NCI-H2171 (cell line): ENCODE data around the gene ZNF714.

ENCODE experiments used
- DNase-seq: peaks from one replicate; lab custom pipeline; 2025; lab: John Stamatoyannopoulos, UW

The ZNF714 gene

GRCh38 chr19:21082011-21082975 is at the start of gene ZNF714:
Gene ZNF714 (plus strand): TSS chr19:21082203. CDS start chr19:21098269, 16,066 bp downstream.
- DNase-seq, result no peak

- DNase-seq, result no peak
These were observed 37.0 kb upstream of the ZNF714 start for GRCh38 chr19:21045028-21045427.

GRCh38 chr19:21046489-21046888 is 35.5 kb upstream of the ZNF714 start:
- no peak for DNase-seq

GRCh38 chr19:21047716-21048115 is 34.3 kb upstream of the ZNF714 start:
- no peak for DNase-seq

- DNase-seq, result no peak
These were observed 29.1 kb upstream of the ZNF714 start for GRCh38 chr19:21052902-21053301.

GRCh38 chr19:21065336-21065735 is 16.7 kb upstream of the ZNF714 start:
- DNase-seq, result no peak

GRCh38 chr19:21084343-21084742 is 2.3 kb downstream of the ZNF714 start:
- no peak for DNase-seq

GRCh38 chr19:21087871-21088270 is 5.9 kb downstream of the ZNF714 start:
- no peak for DNase-seq

- DNase-seq, result no peak
These were observed 10.1 kb downstream of the ZNF714 start for GRCh38 chr19:21092109-21092508.

- DNase-seq, result no peak
These were observed 12.5 kb downstream of the ZNF714 start for GRCh38 chr19:21094347-21095025.

- no peak for DNase-seq
These were observed 16.3 kb downstream of the ZNF714 start for GRCh38 chr19:21098291-21098690.

- DNase-seq, result no peak
These were observed 19.7 kb downstream of the ZNF714 start for GRCh38 chr19:21101521-21102242.

GRCh38 chr19:21109116-21109515 is 27.1 kb downstream of the ZNF714 start:
- DNase-seq, result no peak

GRCh38 chr19:21110183-21110582 is 28.2 kb downstream of the ZNF714 start:
- DNase-seq, result no peak

GRCh38 chr19:21115430-21115829 is 33.4 kb downstream of the ZNF714 start:
- DNase-seq, result no peak

GRCh38 chr19:21117041-21117907 is 35.3 kb downstream of the ZNF714 start:
- no peak for DNase-seq

GRCh38 chr19:21126078-21126477 is 44.1 kb downstream of the ZNF714 start:
- DNase-seq, result no peak

GRCh38 chr19:21127001-21127400 is 45.0 kb downstream of the ZNF714 start:
- DNase-seq, result no peak

GRCh38 chr19:21127898-21128297 is 45.9 kb downstream of the ZNF714 start:
- no peak for DNase-seq

GRCh38 chr19:21128901-21129698 is 47.1 kb downstream of the ZNF714 start:
- no peak for DNase-seq
